Measurements from ENCODE around the gene MFNG. TPM values are rescaled to one million over a fixed set of nuclear protein-coding genes. Genes with fewer than 3 reads are reported as not detected.

MFNG gene
- total RNA-seq, 4 donors from 2014 or later, result 11.7 to 24.9 (median 19.4) TPM

DNA sequence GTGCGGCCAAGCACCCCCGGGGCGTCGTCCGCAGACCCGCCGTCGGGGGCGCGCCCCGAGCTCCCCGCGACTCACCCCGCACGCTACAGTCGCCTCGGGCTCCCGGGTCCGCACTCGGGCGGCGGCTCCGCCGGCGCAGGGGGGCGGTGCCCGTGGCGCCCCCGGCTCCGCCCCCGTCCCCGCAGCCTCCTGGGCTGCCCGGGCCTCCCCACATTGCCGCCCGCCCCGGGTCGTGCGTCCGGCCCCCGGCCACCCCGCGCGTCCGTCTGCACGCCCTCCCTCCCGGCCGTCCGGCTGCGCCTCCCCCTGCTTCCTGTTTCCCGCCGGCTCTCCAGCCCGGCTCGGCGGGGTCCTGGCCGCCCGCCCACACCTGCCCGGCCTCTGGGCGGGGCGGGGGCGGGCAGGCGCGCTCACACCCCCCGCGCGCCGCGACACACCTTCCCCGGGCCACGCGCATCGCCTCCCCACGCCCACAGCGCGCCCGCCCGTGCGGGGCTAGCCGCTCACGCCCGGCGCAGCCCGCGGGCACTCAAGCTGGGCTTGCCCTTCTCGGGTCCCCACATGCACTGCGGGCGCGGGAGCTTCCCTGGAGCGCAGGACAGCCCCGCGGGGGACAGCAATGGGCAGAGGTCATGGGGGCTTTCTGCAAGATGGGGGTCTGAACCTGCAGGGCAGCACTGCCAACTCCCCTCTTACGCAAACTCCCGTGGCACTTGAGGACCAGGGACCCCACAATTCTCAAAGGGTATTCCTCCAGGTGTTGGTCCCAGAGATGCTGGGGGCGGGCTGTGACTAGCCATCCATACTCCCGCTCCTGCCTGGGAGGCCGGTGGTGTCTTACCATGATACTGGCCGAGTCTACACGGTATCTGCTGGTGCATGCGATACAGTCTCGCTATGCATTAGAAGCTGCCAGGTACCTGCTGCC lies 33.3 kb upstream of the MFNG start, which contains the start of gene CARD10:
TSS of gene CARD10 (minus strand) at position 148 of the 928 bp plus-strand sequence. CDS start 215 bp downstream, outside the sequence.
- H3K27me3 ChIP-seq, result peaks cover 0 to 9% of the 10 kb centered on the region in 2 donors
- 11 to 14% methylated on average over 29 to 41 of the region's 99 CpGs for WGBS, 2 donors

DNA sequence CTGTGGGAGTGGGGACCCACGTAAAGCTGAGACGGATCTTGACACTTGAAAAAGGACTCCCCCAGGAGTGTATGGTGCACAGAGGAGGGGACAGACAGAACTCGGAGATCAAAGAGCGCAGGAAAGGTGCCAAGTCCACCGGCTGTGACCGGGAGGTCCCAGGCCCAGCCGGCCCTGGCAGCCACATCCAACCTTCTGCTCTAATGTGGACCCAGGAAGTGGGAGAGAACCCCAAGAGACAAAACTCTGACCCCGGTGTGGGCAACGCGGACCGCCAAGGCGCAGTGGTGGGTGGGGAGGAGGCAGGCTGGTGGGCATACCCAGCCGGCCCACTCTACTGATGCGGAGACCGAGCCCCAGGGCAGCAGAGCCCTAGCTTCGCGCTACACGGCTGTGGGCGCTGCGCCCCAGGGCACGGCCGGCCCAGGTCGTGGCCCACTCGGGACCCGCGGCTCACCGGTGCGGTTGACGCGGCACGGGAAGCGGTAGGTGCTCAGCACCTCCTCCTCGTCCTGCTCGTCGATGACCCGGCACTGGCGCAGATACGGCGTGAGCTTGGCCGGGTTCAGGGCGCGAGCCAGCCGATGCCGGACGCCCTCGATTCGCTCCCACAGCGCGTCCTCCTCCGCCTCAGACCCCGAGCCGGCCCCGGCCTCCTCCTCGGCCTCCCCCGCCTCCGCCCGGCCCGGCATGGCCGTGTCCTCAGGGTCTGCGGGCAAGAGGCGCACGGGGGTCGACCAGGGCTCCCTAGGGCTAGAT lies 32.5 kb upstream of the MFNG start:
- Histone ChIP-seq H3K27ac (peak overlapping the region; percentile 77 to 92 (median 86)), H3K4me1 (peaks cover 0 to 49% (median 12%) of the 10 kb centered on the region in 4 donors), H3K4me3 (peak overlapping the region; percentile 48 to 67 (median 56)), H3K27me3 (peaks cover 0 to 9% of the 10 kb centered on the region in 2 donors), H3K36me3 (peaks cover 0 to 21% (median 0%) of the 10 kb centered on the region in 3 donors), H3K9me3 (no peaks in the 10 kb centered on the region)
- no peak for TF ChIP-seq POLR2A (IDR thresholded peaks at IDR 0.05)
- no peak for TF ChIP-seq EP300 (IDR thresholded peaks at IDR 0.05)
- TF ChIP-seq CTCF (IDR thresholded peaks at IDR 0.05), result no peak
- DNase-seq (ENCODE audit: low spot score in 2 of 2), result no peak
- 17 to 29% methylated on average over 15 to 50 of the region's 63 CpGs for WGBS, 2 donors

More for the DNA sequence above, 33.3 kb upstream of the MFNG start, which contains the start of gene CARD10:
- H3K27ac ChIP-seq, result peak within 1 kb of the TSS; percentile 77 to 92 (median 86)
- peak within 1 kb of the TSS; percentile 48 to 67 (median 56) for H3K4me3 ChIP-seq
- no peaks in the 10 kb centered on the region for H3K9me3 ChIP-seq
- H3K36me3 ChIP-seq, result peaks cover 0 to 18% (median 0%) of the 10 kb centered on the region in 3 donors
- peaks cover 0 to 48% (median 12%) of the 10 kb centered on the region in 4 donors for H3K4me1 ChIP-seq
- no peak for DNase-seq (ENCODE audit: low spot score in 2 of 2)
- peak in 1 of 2 donors; percentile 19 for TF ChIP-seq POLR2A (IDR thresholded peaks at IDR 0.05)
- TF ChIP-seq EP300 (IDR thresholded peaks at IDR 0.05), result no peak
- TF ChIP-seq CTCF (IDR thresholded peaks at IDR 0.05), result no peak

GRCh38 chr22:37517826-37518450 lies 31.8 kb upstream of the MFNG start:
- H3K4me1 ChIP-seq, result peaks cover 1 to 57% (median 18%) of the 10 kb centered on the region in 4 donors
- peak overlapping the region; percentile 77 to 92 (median 86) for H3K27ac ChIP-seq
- no peak for TF ChIP-seq CTCF (IDR thresholded peaks at IDR 0.05)
- no peak for TF ChIP-seq EP300 (IDR thresholded peaks at IDR 0.05)
- no peak for TF ChIP-seq POLR2A (IDR thresholded peaks at IDR 0.05)
- H3K9me3 ChIP-seq, result no peaks in the 10 kb centered on the region
- DNase-seq (ENCODE audit: low spot score in 2 of 2), result no peak
- H3K27me3 ChIP-seq, result peaks cover 0 to 9% of the 10 kb centered on the region in 2 donors
- H3K36me3 ChIP-seq, result peaks cover 0 to 21% (median 0%) of the 10 kb centered on the region in 3 donors
- WGBS, 2 donors, result 76 to 78% methylated on average over 15 of the region's 15 CpGs
- H3K4me3 ChIP-seq, result peak overlapping the region in 2 of 4 donors; percentile 61 to 67

DNA sequence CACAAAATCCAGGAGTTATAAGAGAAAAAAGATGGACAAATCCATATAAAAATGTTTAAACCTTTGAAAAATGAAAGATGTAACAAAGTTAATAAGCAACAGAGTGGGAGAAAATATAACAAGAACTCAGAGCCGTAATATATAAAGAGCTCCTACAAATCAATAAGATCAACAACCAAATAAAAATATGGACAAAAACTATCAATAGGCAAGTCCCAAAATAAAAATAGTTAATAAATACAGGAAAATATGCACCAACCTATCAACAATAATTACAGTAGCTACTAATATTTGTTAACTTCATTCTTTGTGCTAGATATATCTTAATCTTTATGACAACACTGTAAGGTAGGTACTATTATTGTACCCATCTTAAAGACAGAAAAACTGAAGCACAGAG lies 30.3 kb upstream of the MFNG start:
- H3K27me3 ChIP-seq, result peaks cover 0 to 9% of the 10 kb centered on the region in 2 donors
- TF ChIP-seq POLR2A (IDR thresholded peaks at IDR 0.05) (no peak), CTCF (IDR thresholded peaks at IDR 0.05) (no peak), EP300 (IDR thresholded peaks at IDR 0.05) (no peak)
- 100% methylated on average over 1 of the region's 1 CpG for WGBS, 2 donors

More for the DNA sequence above, 30.3 kb upstream of the MFNG start:
- H3K9me3 ChIP-seq, result no peaks in the 10 kb centered on the region
- H3K27ac ChIP-seq, result peak overlapping the region in 1 of 4 donors; percentile 85
- no peak for DNase-seq (ENCODE audit: low spot score in 2 of 2)
- no peak overlapping the region for H3K4me3 ChIP-seq
- H3K36me3 ChIP-seq, result peaks cover 0 to 21% (median 0%) of the 10 kb centered on the region in 3 donors
- H3K4me1 ChIP-seq, result peaks cover 3 to 66% (median 31%) of the 10 kb centered on the region in 4 donors
